BJ (cell line): ENCODE results near the gene ISLR2. TPM values are rescaled to one million over a fixed set of nuclear protein-coding genes. Genes with fewer than 3 reads are reported as not detected.
"Not testable (repeated sequence)": the region's sequence is repeated elsewhere in the genome, so short reads cannot be mapped to it uniquely, and the experiment has no call there.

ENCODE experiments used
- CTCF ChIA-PET: fragments of 350-600 bp; formaldehyde crosslinking; extraction: SDS; loops from one replicate; lab custom pipeline; 2021; ENCODE audit warnings: antibody characterized with exemption, inconsistent platforms; lab: Yijun Ruan, JAX
- POLR2A ChIA-PET: fragments of 300-600 bp; sonication (Branson Sonifier 250); formaldehyde crosslinking; extraction: SDS; loops from one replicate; lab custom pipeline; 2021; ENCODE audit warnings: antibody characterized with exemption; lab: Charles Lee
- DNase-seq: peaks from one replicate; pipeline ENCODE4 v3.0.0-alpha.2; 2011; ENCODE audit warnings: low read depth
- H3K27me3 ChIP-seq: 2 replicates; pipeline ENCODE4 v1.6.0; 2011; ENCODE audit warnings: low read length; ENCODE audit not compliant: control insufficient read depth, insufficient read depth
- H3K36me3 ChIP-seq: 2 replicates; pipeline ENCODE4 v1.5.1; 2011; ENCODE audit warnings: low read length; ENCODE audit not compliant: control insufficient read depth, insufficient read depth
- H3K4me3 ChIP-seq: 2 replicates; pipeline ENCODE4 v1.5.1; 2011; ENCODE audit warnings: low read depth, mild to moderate bottlenecking, control low read depth, low read length
- polyA minus RNA-seq: library from RNA; depleted of rRNA, polyadenylated mRNA; stranded (reverse); fragments of >200 nt; gene quantifications from 2 replicates; pipeline ENCODE4 v1.2.3, GENCODE V29; 2011; rRNA and poly(A)+ RNA removed
- polyA plus RNA-seq: library from polyadenylated mRNA; depleted of rRNA; stranded (reverse); fragments of >200 nt; gene quantifications from 2 replicates; pipeline ENCODE4 v1.2.3, GENCODE V29; 2011; rRNA removed
- TF ChIP-seq, protein P1 (sequence below): IDR thresholded peaks from 2 replicates; pipeline ENCODE4 v1.5.1; 2011; ENCODE audit warnings: low read depth, mild to moderate bottlenecking, control low read depth, inconsistent platforms, low read length, moderate library complexity; ENCODE audit not compliant: insufficient read depth

Gene ISLR2, protein sequence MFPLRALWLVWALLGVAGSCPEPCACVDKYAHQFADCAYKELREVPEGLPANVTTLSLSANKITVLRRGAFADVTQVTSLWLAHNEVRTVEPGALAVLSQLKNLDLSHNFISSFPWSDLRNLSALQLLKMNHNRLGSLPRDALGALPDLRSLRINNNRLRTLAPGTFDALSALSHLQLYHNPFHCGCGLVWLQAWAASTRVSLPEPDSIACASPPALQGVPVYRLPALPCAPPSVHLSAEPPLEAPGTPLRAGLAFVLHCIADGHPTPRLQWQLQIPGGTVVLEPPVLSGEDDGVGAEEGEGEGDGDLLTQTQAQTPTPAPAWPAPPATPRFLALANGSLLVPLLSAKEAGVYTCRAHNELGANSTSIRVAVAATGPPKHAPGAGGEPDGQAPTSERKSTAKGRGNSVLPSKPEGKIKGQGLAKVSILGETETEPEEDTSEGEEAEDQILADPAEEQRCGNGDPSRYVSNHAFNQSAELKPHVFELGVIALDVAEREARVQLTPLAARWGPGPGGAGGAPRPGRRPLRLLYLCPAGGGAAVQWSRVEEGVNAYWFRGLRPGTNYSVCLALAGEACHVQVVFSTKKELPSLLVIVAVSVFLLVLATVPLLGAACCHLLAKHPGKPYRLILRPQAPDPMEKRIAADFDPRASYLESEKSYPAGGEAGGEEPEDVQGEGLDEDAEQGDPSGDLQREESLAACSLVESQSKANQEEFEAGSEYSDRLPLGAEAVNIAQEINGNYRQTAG
- polyA plus RNA-seq (0.02 TPM in 2 replicates), polyA minus RNA-seq (0.05 TPM in 1 of 2 replicates, not detected in the other)

DNA sequence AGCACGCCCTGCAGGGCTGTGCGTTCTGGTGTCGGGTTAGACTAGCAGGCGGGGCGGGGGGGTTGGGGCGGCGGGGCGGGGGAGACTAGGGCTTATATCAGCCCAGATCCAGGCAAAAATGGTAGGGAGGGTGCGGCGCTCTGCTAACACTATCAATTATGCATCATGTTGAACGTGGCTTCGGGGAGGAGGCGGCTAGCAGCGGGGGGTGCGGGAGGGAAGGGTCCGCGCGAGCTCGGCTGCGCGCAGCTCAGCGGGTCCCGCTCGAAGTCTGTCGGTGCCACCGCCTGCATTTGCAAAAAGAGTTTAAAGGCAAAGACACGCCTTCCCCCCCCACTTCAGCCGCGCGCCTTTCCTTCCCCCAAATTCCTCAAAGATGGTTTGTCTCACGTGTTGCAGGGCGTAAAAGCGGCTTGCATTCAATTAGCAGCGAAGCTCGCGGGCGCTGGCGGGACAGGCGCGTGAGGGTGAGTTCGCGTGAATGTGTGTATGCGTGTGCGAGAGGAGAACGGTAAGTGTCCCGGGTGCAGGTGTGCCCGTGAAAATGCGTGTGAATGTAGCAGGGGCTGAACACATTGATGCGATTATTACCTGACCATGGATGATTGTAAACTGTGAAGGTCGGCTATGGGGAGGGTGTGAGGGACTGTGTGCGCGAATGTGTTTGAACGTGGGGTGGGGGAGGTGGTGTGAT, at the start of gene ISLR2:
Gene ISLR2 (plus strand): TSS at position 432 of the 694 bp plus-strand sequence. CDS start 2,169 bp downstream, outside the sequence.
- CTCF ChIA-PET: interaction anchor here (0.7 to 6.5 kb wide), 7 partner anchors 135 to 191 kb away, joined by 3 to 86 read pairs (median 4); no protein-coding TSS in a partner anchor
- Histone ChIP-seq H3K36me3 (no peaks in the 10 kb centered on the region), H3K27me3 (peaks cover 61% of the 10 kb centered on the region), H3K4me3 (no peak within 1 kb of the TSS)
- TF ChIP-seq, protein P1, sequence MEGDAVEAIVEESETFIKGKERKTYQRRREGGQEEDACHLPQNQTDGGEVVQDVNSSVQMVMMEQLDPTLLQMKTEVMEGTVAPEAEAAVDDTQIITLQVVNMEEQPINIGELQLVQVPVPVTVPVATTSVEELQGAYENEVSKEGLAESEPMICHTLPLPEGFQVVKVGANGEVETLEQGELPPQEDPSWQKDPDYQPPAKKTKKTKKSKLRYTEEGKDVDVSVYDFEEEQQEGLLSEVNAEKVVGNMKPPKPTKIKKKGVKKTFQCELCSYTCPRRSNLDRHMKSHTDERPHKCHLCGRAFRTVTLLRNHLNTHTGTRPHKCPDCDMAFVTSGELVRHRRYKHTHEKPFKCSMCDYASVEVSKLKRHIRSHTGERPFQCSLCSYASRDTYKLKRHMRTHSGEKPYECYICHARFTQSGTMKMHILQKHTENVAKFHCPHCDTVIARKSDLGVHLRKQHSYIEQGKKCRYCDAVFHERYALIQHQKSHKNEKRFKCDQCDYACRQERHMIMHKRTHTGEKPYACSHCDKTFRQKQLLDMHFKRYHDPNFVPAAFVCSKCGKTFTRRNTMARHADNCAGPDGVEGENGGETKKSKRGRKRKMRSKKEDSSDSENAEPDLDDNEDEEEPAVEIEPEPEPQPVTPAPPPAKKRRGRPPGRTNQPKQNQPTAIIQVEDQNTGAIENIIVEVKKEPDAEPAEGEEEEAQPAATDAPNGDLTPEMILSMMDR: no peak
- no peak for DNase-seq
- POLR2A ChIA-PET: no interaction called here

DNA sequence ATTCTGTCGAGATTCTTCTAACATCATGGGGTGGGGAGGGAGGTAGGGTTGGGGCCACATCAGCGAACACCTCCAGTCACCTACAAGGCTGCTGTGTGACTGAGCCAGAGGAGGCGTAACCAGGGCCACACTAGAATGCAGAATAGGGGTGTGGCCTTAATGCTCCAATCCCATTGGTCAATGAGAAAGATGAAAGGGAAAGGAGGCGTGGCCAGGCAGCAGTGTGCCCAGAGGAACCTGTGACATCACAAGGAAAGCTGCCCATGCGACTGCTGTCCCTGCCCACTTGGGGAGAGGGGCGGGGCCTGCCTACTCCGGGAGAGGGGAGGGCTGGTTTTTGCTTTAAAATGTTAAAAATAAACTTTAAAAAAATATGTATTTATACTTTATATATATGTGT, 47.9 kb upstream of the ISLR2 start, which contains the start of gene GOLGA6A:
Gene GOLGA6A (minus strand): TSS at position 101 of the 400 bp plus-strand sequence. CDS start 41 bp downstream, at position 60.
- CTCF ChIA-PET, H3K27me3 ChIP-seq, H3K4me3 ChIP-seq, H3K36me3 ChIP-seq, DNase-seq, POLR2A ChIA-PET: not testable (repeated sequence)

DNA sequence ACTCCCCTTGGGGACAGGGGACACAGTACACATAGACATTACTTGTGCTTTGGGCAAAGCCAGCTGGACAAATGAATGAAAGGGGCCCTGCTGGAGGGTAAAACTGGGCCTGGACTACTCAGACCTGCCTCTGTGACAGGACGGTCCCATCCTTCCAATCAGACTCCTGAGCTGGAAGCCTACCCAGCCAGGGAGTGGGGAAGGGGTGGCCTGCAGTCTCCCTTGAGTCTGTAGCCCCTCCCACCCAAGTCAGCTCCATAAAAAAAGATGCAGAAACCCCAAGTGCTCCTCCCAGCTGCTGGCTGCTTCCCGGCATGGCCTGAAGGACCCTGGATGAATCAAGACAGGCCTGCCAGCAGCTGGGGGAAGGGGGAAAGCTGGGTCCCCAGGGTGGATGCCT, 35.8 kb upstream of the ISLR2 start:
- H3K36me3 ChIP-seq, POLR2A ChIA-PET, CTCF ChIA-PET, DNase-seq, H3K4me3 ChIP-seq, H3K27me3 ChIP-seq: not testable (repeated sequence)

DNA sequence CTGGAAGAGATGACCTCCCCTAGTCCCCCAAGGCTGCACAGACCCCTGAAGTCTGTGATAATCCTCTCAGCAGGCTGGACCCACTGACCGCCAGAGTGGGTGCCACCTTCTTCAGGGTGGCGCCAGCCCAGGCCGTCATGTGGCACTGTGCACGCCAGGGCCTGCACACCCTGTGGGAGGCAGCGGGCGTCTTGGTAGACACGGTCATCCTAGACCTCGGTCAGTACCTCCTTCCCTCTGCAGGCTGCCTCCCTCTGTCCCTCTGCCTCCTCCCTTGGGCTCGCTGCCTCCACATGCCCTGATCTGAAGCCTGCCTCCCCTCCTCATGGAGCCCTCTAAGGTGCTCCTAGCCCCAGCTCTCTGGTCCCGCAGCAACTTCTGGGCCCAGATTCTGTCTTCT, 34.8 kb upstream of the ISLR2 start:
- not testable (repeated sequence) for H3K4me3 ChIP-seq

DNA sequence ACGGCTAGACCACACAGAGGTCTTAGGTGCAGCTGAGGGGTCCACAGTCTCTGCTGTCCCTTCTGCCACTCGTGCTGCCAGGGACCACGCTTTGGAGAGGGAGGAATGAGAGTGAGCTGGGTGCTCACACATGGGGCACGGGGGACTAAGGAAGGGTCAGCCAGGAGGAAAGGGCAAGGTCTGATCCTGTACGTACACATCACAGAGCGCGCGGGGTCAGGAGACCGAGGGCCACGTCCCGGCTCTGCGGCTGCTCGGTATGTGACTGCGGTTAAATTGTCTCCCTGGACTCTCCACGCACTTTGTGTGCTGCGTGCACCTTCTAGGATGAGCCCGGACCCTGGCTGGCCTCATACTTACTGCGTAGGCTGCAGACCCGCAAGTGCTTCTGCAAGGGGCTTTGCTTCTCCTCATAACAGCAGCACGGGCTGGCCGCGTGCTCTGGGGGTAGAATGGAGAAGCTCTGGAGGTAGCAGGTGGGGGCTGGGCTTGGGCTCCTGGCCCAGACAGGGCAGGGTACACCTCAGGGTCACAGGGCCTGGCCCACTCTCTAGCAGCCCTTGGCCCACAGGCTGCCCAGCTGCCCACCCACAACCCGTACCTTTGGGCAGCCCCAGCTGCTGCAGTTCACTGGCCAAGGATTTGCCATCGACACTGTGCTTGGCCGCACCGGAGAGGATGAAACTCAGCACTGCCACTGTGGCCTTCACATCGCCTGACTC, 33.5 kb upstream of the ISLR2 start:
- H3K27me3 ChIP-seq, H3K36me3 ChIP-seq, H3K4me3 ChIP-seq, CTCF ChIA-PET, POLR2A ChIA-PET, DNase-seq: not testable (repeated sequence)

More for the DNA sequence above, 34.8 kb upstream of the ISLR2 start:
- POLR2A ChIA-PET, CTCF ChIA-PET, H3K27me3 ChIP-seq, DNase-seq, H3K36me3 ChIP-seq: not testable (repeated sequence)

DNA sequence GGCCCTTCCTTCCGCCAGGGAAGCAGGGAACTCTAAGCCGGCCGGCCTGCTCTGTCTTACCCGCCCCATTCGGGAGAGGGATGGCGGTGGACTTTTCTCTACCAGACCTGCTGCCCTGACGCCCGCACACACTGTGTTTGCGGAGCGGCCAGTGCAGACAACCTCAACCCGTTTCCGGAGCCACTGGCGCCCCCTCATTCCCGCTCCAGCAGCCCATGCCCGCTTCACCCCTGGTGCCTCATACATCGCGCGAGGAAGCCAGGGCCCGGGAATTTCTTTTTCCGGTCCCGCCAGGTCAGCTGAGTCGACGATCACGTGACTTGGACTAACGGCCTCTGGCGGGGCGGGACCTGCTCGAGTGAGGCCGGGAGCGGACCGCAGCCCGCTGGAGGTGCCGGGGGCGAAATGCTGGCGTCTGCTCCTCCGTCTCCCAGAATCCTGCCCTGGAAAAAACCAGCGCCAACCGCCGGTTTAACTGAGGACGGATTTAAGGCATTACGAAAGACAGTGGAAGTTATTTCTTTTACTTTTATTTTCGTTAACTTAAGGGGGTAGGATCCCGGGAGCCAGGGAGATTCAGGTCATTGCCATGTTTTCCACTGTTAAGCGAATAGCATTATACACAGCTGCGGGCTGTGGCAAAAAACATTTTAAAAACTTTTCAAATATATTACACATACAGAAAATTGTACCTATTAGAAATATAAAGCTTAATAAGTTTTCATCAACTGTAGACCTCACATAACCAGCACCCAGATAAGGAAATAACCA, 30.2 kb upstream of the ISLR2 start:
- peak overlapping the region; percentile 33 for H3K4me3 ChIP-seq
- CTCF ChIA-PET, H3K27me3 ChIP-seq, H3K36me3 ChIP-seq, DNase-seq, POLR2A ChIA-PET: not testable (repeated sequence)
